Gastroesophageal sphincter (tissue), 4 donors: Measurements from ENCODE around the gene PRKAG2. TPM values are rescaled to one million over a fixed set of nuclear protein-coding genes. Genes with fewer than 3 reads are reported as not detected.

Experiments used
- ATAC-seq: fragments of 150-250 bp; one replicate; pipeline ENCODE4 v1.9.1; 2016; ENCODE audit warnings: mild to moderate bottlenecking, moderate library complexity
- H3K27ac ChIP-seq, 4 donors: fragments of 200-600 bp; sonication (generic) in 3 of 4; 1 replicate in 3 of 4; 2 replicates in 1 of 4; pipeline ENCODE4 v1.5.1; 2016 to 2019
- H3K27me3 ChIP-seq: fragments of 200-600 bp; sonication (generic); one replicate; pipeline ENCODE4 v1.5.1; 2019
- H3K36me3 ChIP-seq, 2 donors: fragments of 200-600 bp; sonication (generic); one replicate each; pipeline ENCODE4 v1.5.1; 2019; ENCODE audit warnings: control low read depth in 1 of 2
- H3K4me1 ChIP-seq, 3 donors: fragments of 200-600 bp; sonication (generic); 1 replicate in 2 of 3; 2 replicates in 1 of 3; pipeline ENCODE4 v1.5.1; 2016 to 2019; ENCODE audit warnings: control low read depth in 2 of 3
- H3K4me3 ChIP-seq, 2 donors: fragments of 200-600 bp; sonication (generic); one replicate each; pipeline ENCODE4 v1.5.1; 2019; ENCODE audit warnings: mild to moderate bottlenecking in 1 of 2, moderate library complexity in 1 of 2
- H3K9me3 ChIP-seq, 3 donors: fragments of 200-600 bp; sonication (generic); one replicate each; pipeline ENCODE4 v1.5.1; 2017 to 2019; ENCODE audit warnings: control low read depth in 2 of 3
- EP300 ChIP-seq: sonication (generic); formaldehyde crosslinking; IDR thresholded peaks from one replicate; pipeline ENCODE4 v1.6.1; 2017; ENCODE audit warnings: antibody characterized with exemption, mild to moderate bottlenecking
- POLR2A ChIP-seq, 2 donors: fragments of 450-650 bp; IDR thresholded peaks; one replicate each; pipeline ENCODE4 v1.6.1; 2017; ENCODE audit warnings: antibody characterized with exemption in 2 of 2, mild to moderate bottlenecking in 2 of 2, moderate library complexity in 1 of 2
- POLR2AphosphoS5 ChIP-seq: sonication (generic); formaldehyde crosslinking; IDR thresholded peaks from one replicate; pipeline ENCODE4 v1.6.1; 2017; ENCODE audit warnings: antibody characterized with exemption
- WGBS, 2 donors: methylation state at CpG; one replicate each; pipeline ENCODE4 v1.1.5; 2018; ENCODE audit warnings: low coverage in 1 of 2; 5-methylcytosine and 5-hydroxymethylcytosine counted together
- total RNA-seq, 4 donors: library from RNA; depleted of rRNA; stranded (reverse); fragments of >200 nt; gene quantifications; one replicate each; pipeline ENCODE4 v1.1.0, GENCODE V29; 2016
- TF ChIP-seq, protein P1 (sequence below), 4 experiments: fragments of 200-600 bp in 2 of 4; fragments of 450-650 bp in 2 of 4; sonication (generic) in 1 of 4; IDR thresholded peaks; one replicate each; pipeline ENCODE4 v1.5.1; 2017 to 2019; ENCODE audit warnings: antibody characterized with exemption in 4 of 4, mild to moderate bottlenecking in 2 of 4, moderate library complexity in 2 of 4

Gene PRKAG2
- total RNA-seq, 4 donors from 2014 or later, result 48.9 to 89.0 (median 75.7) TPM

DNA sequence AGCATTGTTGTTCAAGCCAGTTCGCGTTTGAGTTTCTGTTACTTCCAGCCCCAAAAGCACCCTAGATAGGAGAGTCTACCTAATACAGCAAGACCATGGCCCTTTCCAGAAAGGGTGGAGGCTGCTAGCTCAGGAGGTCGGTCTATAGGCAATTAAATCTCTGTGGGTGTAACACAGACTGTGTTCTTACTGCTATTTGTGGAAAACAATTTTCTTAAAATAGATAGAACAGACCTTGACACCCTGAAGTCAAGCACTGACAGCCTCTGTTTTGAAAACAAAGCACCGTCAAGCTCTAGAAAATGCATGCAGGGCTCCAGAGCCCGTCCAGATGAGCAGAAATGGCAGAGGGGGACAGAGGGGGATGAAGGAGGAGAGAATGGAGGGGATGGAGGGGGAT lies 156.6 kb downstream of the PRKAG2 start:
- Histone ChIP-seq H3K36me3 (no peaks in the 10 kb centered on the region), H3K9me3 (no peaks in the 10 kb centered on the region), H3K27me3 (no peaks in the 10 kb centered on the region), H3K27ac (no peak overlapping the region), H3K4me1 (peaks cover 0 to 48% (median 5%) of the 10 kb centered on the region in 3 donors), H3K4me3 (no peak overlapping the region)
- ATAC-seq, result no peak
- WGBS, 2 donors, result 73% methylated on average over 4 of the region's 5 CpGs; no CpG with 5 or more reads in 1 of the 2 donors
- TF ChIP-seq EP300 (no peak), POLR2A (IDR thresholded peaks at IDR 0.05) (no peak)

DNA sequence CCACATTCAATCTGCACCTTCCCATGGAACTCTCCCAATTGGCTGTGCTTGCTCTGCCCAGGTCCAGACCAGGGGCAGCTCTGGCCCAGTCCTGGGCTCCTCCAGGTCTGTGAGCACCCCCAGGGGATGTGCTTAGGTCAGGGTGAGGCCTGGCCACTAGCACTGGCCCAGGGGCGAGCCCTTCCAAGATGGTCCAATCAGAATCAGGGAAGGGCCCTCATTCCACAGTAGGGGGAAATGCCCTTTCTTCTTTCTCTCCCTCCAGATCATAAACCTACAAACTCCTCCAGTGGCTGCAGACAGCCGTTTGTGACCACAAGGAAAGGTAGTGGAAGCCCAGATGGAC lies 157.0 kb downstream of the PRKAG2 start:
- Histone ChIP-seq H3K4me1 (peaks cover 0 to 48% (median 5%) of the 10 kb centered on the region in 3 donors), H3K4me3 (no peak overlapping the region), H3K27me3 (no peaks in the 10 kb centered on the region), H3K36me3 (no peaks in the 10 kb centered on the region), H3K9me3 (no peaks in the 10 kb centered on the region), H3K27ac (no peak overlapping the region)
- 67% methylated on average over 1 of the region's 2 CpGs; no CpG with 5 or more reads in 1 of the 2 donors for WGBS, 2 donors
- no peak for ATAC-seq
- no peak for TF ChIP-seq POLR2AphosphoS5
- TF ChIP-seq, protein P1, sequence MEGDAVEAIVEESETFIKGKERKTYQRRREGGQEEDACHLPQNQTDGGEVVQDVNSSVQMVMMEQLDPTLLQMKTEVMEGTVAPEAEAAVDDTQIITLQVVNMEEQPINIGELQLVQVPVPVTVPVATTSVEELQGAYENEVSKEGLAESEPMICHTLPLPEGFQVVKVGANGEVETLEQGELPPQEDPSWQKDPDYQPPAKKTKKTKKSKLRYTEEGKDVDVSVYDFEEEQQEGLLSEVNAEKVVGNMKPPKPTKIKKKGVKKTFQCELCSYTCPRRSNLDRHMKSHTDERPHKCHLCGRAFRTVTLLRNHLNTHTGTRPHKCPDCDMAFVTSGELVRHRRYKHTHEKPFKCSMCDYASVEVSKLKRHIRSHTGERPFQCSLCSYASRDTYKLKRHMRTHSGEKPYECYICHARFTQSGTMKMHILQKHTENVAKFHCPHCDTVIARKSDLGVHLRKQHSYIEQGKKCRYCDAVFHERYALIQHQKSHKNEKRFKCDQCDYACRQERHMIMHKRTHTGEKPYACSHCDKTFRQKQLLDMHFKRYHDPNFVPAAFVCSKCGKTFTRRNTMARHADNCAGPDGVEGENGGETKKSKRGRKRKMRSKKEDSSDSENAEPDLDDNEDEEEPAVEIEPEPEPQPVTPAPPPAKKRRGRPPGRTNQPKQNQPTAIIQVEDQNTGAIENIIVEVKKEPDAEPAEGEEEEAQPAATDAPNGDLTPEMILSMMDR (IDR thresholded peaks at IDR 0.05), result no peak
- TF ChIP-seq POLR2A (IDR thresholded peaks at IDR 0.05), result no peak
- no peak for TF ChIP-seq EP300

DNA sequence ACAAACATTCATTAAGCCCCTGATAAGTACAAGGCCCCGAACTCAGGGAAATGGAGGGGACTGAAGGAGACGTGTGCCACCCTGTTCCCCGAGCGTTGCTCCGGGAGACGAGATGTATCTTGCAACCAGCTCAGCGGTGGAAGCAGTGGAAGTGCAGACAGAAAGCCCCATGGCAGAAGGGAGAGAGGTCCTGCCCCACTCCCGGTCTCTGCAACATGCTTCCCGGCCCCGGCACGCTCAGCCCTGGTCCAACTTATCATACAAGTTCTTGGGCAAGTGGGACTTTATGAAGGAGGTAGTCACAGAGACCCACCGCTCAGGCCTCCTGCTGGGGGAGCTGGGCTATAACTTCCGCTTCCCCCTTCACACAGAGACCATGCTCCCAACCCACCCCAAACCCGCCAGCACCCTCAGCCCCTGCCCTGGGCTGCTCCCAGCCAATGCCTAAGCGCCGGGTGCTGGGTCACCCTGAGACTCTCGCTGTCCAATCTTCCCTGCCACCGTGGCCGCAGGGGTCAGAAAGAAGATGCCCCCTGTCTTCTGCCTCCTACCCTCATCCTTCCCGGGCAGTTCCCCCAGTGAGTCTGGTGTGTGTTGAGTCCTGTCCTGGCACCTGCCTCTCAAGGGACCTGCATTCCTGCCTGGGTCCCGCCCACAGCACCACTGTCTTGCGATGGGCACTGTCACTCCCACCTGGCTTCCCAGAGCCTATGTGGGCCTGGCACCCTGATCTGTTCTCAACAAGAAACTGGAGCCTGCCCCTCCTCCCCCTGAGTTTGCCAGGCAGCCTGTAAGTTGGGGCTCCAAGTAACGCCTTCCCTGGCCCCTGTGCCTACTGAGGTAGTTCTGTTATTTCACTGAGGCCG lies 157.7 kb downstream of the PRKAG2 start:
- TF ChIP-seq POLR2AphosphoS5 (no peak), EP300 (no peak), POLR2A (IDR thresholded peaks at IDR 0.05) (no peak)
- TF ChIP-seq, protein P1 (IDR thresholded peaks at IDR 0.05), result no peak
- Histone ChIP-seq H3K4me3 (no peak overlapping the region), H3K4me1 (peaks cover 0 to 48% (median 5%) of the 10 kb centered on the region in 3 donors), H3K9me3 (no peaks in the 10 kb centered on the region), H3K27ac (no peak overlapping the region), H3K36me3 (no peaks in the 10 kb centered on the region), H3K27me3 (no peaks in the 10 kb centered on the region)
- ATAC-seq, result no peak
- 90 to 94% methylated on average over 9 to 11 of the region's 24 CpGs for WGBS, 2 donors

DNA sequence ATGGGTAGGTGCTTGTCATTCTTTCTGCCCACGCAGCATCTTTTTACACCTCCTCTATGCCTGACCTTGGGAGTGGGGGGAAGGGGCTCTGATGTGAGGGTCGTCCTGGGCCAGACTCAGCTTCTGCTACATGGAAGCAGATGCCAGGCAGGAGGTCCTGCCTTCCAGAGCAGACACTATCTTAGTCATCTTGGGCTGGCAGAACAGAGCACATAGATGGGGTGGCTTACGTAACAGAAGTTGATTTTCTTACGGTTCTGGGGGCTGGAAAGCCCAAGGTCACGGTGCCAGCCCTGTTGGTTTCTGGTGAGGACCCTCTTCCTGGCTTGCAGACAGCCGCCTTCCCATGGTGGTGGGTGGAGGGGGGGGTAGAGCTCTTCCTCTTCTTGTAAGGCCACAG lies 159.0 kb downstream of the PRKAG2 start:
- 88% methylated on average over 3 of the region's 6 CpGs; no CpG with 5 or more reads in 1 of the 2 donors for WGBS, 2 donors
- Histone ChIP-seq H3K27me3 (no peaks in the 10 kb centered on the region), H3K36me3 (no peaks in the 10 kb centered on the region), H3K4me1 (peaks cover 0 to 50% (median 5%) of the 10 kb centered on the region in 3 donors), H3K27ac (no peak overlapping the region), H3K9me3 (no peaks in the 10 kb centered on the region), H3K4me3 (no peak overlapping the region)
- TF ChIP-seq, protein P1 (IDR thresholded peaks at IDR 0.05), result no peak
- TF ChIP-seq POLR2AphosphoS5, result no peak
- TF ChIP-seq EP300, result no peak
- no peak for TF ChIP-seq POLR2A (IDR thresholded peaks at IDR 0.05)
- no peak for ATAC-seq

DNA sequence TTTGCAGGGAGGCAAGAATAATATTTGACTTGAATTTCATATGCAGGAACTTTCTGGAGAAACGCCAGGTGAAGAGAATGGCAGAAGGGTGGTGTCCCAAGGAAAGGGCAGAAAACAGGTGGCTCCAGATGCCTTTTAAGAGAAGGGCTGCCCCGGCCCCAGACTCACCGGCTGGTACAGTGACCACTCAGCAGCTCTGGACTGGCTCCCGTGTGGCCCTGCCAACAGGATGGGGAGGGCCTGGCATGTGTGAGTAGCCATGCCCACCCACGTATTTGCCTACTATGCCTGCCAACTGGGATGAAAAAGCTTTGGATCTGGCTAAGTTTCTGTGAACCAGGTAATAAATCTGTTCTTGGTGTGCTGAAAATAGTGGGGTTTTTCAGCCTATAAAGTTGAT lies 159.5 kb downstream of the PRKAG2 start:
- TF ChIP-seq POLR2A (IDR thresholded peaks at IDR 0.05) (no peak), POLR2AphosphoS5 (no peak), EP300 (no peak)
- TF ChIP-seq, protein P1 (IDR thresholded peaks at IDR 0.05), result no peak
- H3K4me3 ChIP-seq, result no peak overlapping the region
- no peak overlapping the region for H3K27ac ChIP-seq
- H3K36me3 ChIP-seq, result no peaks in the 10 kb centered on the region
- WGBS, 2 donors, result 54 to 73% methylated on average over 4 to 5 of the region's 5 CpGs
- H3K27me3 ChIP-seq, result no peaks in the 10 kb centered on the region
- no peak for ATAC-seq
- H3K9me3 ChIP-seq, result no peaks in the 10 kb centered on the region
- H3K4me1 ChIP-seq, result peaks cover 0 to 55% (median 10%) of the 10 kb centered on the region in 3 donors
